ENCODE results near the gene SLC6A3. TPM values are rescaled to one million over a fixed set of nuclear protein-coding genes. Genes with fewer than 3 reads are reported as not detected.

The SLC6A3 gene
- total and polyA plus RNA-seq, 9 of the 15 experiments (the other 6 are each of a cell fraction or from before 2014, with no cell fraction given) = not detected

DNA sequence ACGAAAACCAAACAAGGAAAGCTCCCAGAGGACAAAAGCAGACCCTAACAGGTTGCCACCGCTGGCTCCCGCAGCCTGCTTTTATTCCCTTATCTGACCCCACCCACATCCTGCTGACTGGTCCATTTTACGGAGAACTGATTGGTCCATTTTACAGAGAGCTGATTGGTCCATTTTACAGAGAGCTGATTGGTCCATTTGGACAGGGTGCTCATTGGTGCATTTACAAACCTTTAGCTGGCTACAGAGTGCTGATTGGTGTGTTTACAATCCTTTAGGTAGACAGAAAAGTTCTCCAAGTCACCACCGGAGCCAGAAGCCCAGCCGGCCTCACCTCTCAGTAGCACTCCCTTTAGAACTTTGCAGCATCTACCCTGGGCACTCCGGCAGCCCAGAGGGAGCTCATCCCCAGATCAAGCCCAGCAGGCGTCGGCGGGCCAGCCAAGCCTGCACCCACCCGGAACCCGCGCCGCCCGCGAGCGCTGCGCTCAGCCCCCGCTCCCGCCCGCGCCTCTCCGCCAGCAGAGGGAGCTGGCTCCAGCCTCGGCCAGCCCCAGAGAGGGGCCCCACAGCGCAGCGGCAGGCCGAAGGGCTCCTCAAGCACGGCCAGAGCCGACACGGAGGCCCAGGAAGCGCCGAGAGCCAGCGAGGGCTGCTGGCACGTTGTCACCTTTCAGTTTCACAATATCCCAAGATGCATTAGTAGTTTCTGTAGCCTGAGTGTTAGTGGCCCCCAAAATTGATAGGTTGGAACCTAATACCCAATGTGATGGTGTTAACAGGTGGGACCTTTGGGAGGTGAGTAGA is 65.0 kb downstream of the SLC6A3 start (continued):
- TF ChIP-seq, protein P1, sequence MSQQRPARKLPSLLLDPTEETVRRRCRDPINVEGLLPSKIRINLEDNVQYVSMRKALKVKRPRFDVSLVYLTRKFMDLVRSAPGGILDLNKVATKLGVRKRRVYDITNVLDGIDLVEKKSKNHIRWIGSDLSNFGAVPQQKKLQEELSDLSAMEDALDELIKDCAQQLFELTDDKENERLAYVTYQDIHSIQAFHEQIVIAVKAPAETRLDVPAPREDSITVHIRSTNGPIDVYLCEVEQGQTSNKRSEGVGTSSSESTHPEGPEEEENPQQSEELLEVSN (IDR thresholded peaks at IDR 0.05; ENCODE audit: borderline replicate concordance in 1 of 2, extremely low read depth in 1 of 2, insufficient read depth in 1 of 2, insufficient read length in 1 of 2, low read depth in 1 of 2, low read length in 1 of 2, poor library complexity in 1 of 2, severe bottlenecking in 1 of 2) = peak in 1 of 2 experiments; percentile 48
- TF ChIP-seq KHSRP (IDR thresholded peaks at IDR 0.05) = no peak
- TF ChIP-seq SP2 (IDR thresholded peaks at IDR 0.05; ENCODE audit: extremely low read depth, low read depth, low read length, poor library complexity, severe bottlenecking) = no peak
- no peak for TF ChIP-seq GTF2E2 (tag; IDR thresholded peaks at IDR 0.05)
- TF ChIP-seq, protein P2, sequence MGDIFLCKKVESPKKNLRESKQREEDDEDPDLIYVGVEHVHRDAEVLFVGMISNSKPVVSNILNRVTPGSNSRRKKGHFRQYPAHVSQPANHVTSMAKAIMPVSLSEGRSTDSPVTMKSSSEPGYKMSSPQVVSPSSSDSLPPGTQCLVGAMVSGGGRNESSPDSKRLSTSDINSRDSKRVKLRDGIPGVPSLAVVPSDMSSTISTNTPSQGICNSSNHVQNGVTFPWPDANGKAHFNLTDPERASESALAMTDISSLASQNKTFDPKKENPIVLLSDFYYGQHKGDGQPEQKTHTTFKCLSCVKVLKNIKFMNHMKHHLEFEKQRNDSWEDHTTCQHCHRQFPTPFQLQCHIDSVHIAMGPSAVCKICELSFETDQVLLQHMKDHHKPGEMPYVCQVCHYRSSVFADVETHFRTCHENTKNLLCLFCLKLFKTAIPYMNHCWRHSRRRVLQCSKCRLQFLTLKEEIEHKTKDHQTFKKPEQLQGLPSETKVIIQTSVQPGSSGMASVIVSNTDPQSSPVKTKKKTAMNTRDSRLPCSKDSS (IDR thresholded peaks at IDR 0.05; ENCODE audit: low read depth, partially characterized antibody) = no peak
- TF ChIP-seq LCOR (CRISPR knock-in tag; IDR thresholded peaks at IDR 0.05) = no peak
- TF ChIP-seq, protein P3, sequence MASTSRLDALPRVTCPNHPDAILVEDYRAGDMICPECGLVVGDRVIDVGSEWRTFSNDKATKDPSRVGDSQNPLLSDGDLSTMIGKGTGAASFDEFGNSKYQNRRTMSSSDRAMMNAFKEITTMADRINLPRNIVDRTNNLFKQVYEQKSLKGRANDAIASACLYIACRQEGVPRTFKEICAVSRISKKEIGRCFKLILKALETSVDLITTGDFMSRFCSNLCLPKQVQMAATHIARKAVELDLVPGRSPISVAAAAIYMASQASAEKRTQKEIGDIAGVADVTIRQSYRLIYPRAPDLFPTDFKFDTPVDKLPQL (IDR thresholded peaks at IDR 0.05; ENCODE audit: extremely low read depth, insufficient read length) = no peak
- no peak for TF ChIP-seq GATAD2B (IDR thresholded peaks at IDR 0.05; ENCODE audit: borderline replicate concordance)
- TF ChIP-seq TCF3 (CRISPR knock-in tag; IDR thresholded peaks at IDR 0.05) = no peak
- peak; percentile 86 for TF ChIP-seq RB1 (IDR thresholded peaks at IDR 0.05; ENCODE audit: low read depth)
- no peak for TF ChIP-seq IRF2 (CRISPR knock-in tag; IDR thresholded peaks at IDR 0.05)
- TF ChIP-seq GABPB2 (CRISPR knock-in tag; conservative IDR thresholded peaks at IDR 0.05) = no peak
- no peak for TF ChIP-seq KAT2B (IDR thresholded peaks at IDR 0.05; ENCODE audit: low read depth, low read length)
